PC-9 (cell line): ENCODE results near the gene TBC1D8. TPM values are rescaled to one million over a fixed set of nuclear protein-coding genes. Genes with fewer than 3 reads are reported as not detected.
A peak's percentile ranks its signal among the peaks of the same experiment; 100 is the strongest.

Experiments
- BruUV-seq: library from RNA; stranded (reverse); fragments of 400-500 nt; replicated peaks from 2 replicates; lab custom pipeline; 2021; lab: Mats Ljungman, UMichigan
- CTCF ChIA-PET: fragments of 300-600 bp; sonication (Branson Sonifier 250); formaldehyde crosslinking; loops from one replicate; lab custom pipeline; 2022; ENCODE audit warnings: antibody characterized with exemption; lab: Charles Lee
- POLR2A ChIA-PET: fragments of 300-600 bp; sonication (Branson Sonifier 250); formaldehyde crosslinking; loops from one replicate; lab custom pipeline; 2022; ENCODE audit warnings: antibody characterized with exemption; ENCODE audit not compliant: unreplicated experiment; lab: Charles Lee
- DNase-seq, 2 experiments: peaks; one replicate each; pipeline versions ENCODE4 v3.0.0 to v3.0.0-alpha.2; 2015 to 2022; ENCODE audit warnings: mixed read lengths in 1 of 2
- H2AFZ ChIP-seq: fragments of 200-600 bp; sonication (generic); 2 replicates; pipeline ENCODE4 v1.8.1; 2017; ENCODE audit warnings: antibody characterized with exemption
- H3F3A ChIP-seq: fragments of 200-600 bp; sonication (generic); 2 replicates; pipeline ENCODE4 v1.8.1; 2017; ENCODE audit warnings: antibody characterized with exemption, mild to moderate bottlenecking, low read depth; ENCODE audit not compliant: insufficient read depth
- H3K27ac ChIP-seq: fragments of 200-600 bp; sonication (generic); 2 replicates; pipeline ENCODE4 v1.6.1; 2016; ENCODE audit warnings: mixed run types
- H3K27me3 ChIP-seq: fragments of 200-600 bp; sonication (generic); 2 replicates; pipeline ENCODE4 v1.6.1; 2016; ENCODE audit warnings: low read depth, mixed run types; ENCODE audit not compliant: insufficient read depth
- H3K36me3 ChIP-seq: fragments of 200-600 bp; sonication (generic); 2 replicates; pipeline ENCODE4 v1.6.1; 2016; ENCODE audit warnings: low read depth, mixed run types
- H3K4me1 ChIP-seq: fragments of 200-600 bp; sonication (generic); replicated peaks from 2 replicates; pipeline ENCODE4 v1.6.1; 2016; ENCODE audit warnings: mixed run types; ENCODE audit not compliant: insufficient read depth
- H3K4me2 ChIP-seq: fragments of 200-600 bp; sonication (generic); 2 replicates; pipeline ENCODE4 v1.6.1; 2017; ENCODE audit warnings: mixed run types
- H3K4me3 ChIP-seq: fragments of 200-600 bp; sonication (generic); 2 replicates; pipeline ENCODE4 v1.6.1; 2016; ENCODE audit warnings: mixed run types
- H3K79me2 ChIP-seq: fragments of 200-600 bp; sonication (generic); 2 replicates; pipeline ENCODE4 v1.6.1; 2017; ENCODE audit warnings: low read depth, mixed run types
- H3K9me2 ChIP-seq: fragments of 200-600 bp; sonication (generic); 2 replicates; pipeline ENCODE4 v1.8.1; 2017; ENCODE audit warnings: mild to moderate bottlenecking; ENCODE audit not compliant: insufficient read depth
- H3K9me3 ChIP-seq: fragments of 200-600 bp; sonication (generic); 2 replicates; pipeline ENCODE4 v1.8.1; 2016; ENCODE audit warnings: low read depth; ENCODE audit not compliant: insufficient read depth
- H4K20me1 ChIP-seq: fragments of 200-600 bp; sonication (generic); 2 replicates; pipeline ENCODE4 v1.8.1; 2017; ENCODE audit not compliant: insufficient read depth
- EZH2 ChIP-seq: fragments of 200-600 bp; sonication (generic); IDR thresholded peaks from 2 replicates; pipeline ENCODE4 v1.8.0; 2017; ENCODE audit warnings: antibody characterized with exemption, low read depth
- intact Hi-C: fragments of 100-400 bp; cut with micrococcal nuclease; formaldehyde crosslinking; loops from one replicate; pipeline ENCODE4 v1.10.0; 2022; ENCODE audit not compliant: unreplicated experiment
- total RNA-seq: library from RNA; stranded (reverse); gene quantifications from 2 replicates; pipeline ENCODE4 v1.2.3, GENCODE V29; 2021
- TF ChIP-seq, protein P1 (sequence below): fragments of 200-600 bp; sonication (generic); conservative IDR thresholded peaks from 2 replicates; pipeline ENCODE4 v1.6.1; 2017; ENCODE audit warnings: mixed run types, antibody characterized with exemption, mild to moderate bottlenecking, moderate library complexity

TBC1D8 gene
- total RNA-seq, 1 experiment from 2014 or later, result 25.2 TPM

DNA sequence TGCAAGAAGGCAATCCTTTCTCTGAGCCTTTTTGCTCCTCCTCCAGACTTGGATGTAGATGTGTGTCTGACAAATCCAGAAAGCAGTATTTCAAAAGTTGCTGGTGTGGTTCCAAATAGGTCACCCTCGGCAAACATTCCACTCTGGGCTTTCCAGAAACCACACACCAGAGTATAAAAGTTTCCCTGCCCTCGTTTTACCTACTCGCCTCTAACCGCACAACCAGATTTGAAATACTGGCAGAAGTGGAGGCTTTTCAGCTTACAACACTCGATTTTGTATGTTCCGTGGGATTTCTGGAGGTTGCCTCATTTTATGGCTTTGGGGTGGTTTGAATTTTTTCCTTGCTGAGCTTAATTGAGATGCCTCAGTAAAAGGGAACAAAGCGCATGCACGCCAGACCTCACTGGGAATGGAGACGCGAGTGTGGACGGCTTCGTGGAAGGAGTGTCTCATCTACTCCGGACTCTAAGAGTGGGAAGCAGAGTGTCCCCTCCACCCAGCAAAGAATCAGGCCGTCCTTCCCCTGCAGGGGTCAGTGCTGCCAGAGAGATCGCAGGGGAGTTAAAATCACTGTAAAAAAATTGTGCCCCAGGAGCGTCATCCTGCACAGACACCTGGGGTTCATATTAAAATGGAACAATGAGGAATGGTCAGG is 193.1 kb downstream of the TBC1D8 start:
- ChIA-PET CTCF (no interaction called here), POLR2A (no interaction called here)
- Histone ChIP-seq H2AFZ (no peak overlapping the region), H3K79me2 (no peaks in the 10 kb centered on the region), H3K4me1 (peaks cover 18% of the 10 kb centered on the region; the same call in 1 of the 2 replicates), H3K9me3 (no peaks in the 10 kb centered on the region), H3K4me3 (no peak overlapping the region), H3K27me3 (no peaks in the 10 kb centered on the region), H3K4me2 (no peak overlapping the region), H3K36me3 (no peaks in the 10 kb centered on the region), H3K27ac (peak overlapping the region; percentile 70), H4K20me1 (no peaks in the 10 kb centered on the region), H3K9me2 (no peaks in the 10 kb centered on the region), H3F3A (peaks cover 21% of the 10 kb centered on the region)
- intact Hi-C loops, result loop anchor here (2.0 to 5.0 kb wide), 2 partner anchors 75 to 136 kb away; partner anchors contain the start of gene NPAS2
- no TSS peak for BruUV-seq
- peak; percentile 48 to 54 for DNase-seq
- TF ChIP-seq, protein P1, sequence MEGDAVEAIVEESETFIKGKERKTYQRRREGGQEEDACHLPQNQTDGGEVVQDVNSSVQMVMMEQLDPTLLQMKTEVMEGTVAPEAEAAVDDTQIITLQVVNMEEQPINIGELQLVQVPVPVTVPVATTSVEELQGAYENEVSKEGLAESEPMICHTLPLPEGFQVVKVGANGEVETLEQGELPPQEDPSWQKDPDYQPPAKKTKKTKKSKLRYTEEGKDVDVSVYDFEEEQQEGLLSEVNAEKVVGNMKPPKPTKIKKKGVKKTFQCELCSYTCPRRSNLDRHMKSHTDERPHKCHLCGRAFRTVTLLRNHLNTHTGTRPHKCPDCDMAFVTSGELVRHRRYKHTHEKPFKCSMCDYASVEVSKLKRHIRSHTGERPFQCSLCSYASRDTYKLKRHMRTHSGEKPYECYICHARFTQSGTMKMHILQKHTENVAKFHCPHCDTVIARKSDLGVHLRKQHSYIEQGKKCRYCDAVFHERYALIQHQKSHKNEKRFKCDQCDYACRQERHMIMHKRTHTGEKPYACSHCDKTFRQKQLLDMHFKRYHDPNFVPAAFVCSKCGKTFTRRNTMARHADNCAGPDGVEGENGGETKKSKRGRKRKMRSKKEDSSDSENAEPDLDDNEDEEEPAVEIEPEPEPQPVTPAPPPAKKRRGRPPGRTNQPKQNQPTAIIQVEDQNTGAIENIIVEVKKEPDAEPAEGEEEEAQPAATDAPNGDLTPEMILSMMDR, result no peak
- TF ChIP-seq EZH2, result no peak

Other genes starting within 250 kb of the TBC1D8 start
- 1,090 and 1,251 TPM in 2 replicates for gene RPL31, start 149.1 kb downstream of the TBC1D8 start, total RNA-seq
- gene CNOT11, start 101.5 kb upstream of the TBC1D8 start, total RNA-seq, result 39.0 and 60.6 TPM in 2 replicates
- gene RNF149, start 157.3 kb upstream of the TBC1D8 start, total RNA-seq, result 58.6 and 71.6 TPM in 2 replicates
- gene CREG2, start 236.1 kb upstream of the TBC1D8 start, total RNA-seq, result 9.0 and 12.3 TPM in 2 replicates